Measurements from ENCODE around the gene TMIGD2.

Gene TMIGD2

DNA sequence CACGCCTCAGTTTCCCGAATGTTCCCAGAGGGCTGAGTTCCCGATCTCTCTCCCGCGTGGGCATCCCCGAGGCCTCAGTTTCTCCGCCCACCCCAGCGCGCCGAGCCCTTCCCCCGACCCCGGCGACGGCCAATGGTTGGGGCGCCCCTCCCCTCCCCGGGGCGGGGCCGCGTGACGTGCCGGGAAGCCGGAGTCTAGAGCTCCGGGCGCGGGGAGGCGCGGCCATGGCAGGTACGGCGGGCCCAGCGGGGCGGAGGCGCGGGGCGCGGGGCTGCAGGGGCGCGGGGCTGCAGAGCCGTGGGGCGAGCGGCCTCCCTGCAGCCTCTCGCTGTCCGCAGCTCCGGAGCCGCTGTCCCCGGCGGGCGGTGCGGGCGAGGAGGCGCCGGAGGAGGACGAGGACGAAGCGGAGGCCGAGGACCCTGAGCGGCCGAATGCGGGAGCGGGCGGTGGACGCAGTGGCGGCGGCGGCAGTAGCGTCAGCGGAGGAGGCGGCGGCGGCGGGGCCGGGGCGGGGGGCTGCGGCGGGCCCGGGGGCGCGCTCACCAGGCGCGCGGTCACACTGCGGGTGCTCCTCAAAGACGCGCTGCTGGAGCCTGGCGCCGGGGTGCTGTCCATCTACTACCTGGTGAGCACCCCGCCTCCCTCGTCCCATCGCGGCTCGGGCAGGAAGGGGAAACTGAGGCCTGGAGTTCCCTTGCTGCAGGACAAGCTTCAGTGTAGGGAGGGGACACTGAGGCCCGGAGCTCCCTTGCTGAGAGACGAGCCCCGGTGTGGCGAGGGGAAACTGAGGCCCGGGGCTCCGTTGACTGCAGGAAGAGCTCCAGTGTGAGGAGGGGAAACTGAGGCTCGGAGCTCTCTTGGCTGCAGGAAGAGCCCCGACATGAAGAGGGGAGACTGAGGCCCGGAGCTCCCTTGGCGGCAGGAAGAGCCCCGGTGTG, 41.5 kb upstream of the TMIGD2 start, which contains the start of gene MPND:
Gene MPND (plus strand): TSS at position 193 of the 938 bp plus-strand sequence. CDS start 32 bp downstream, at position 225.
- peak; percentile 90 for DNase-seq (ENCODE audit: low read depth)
- H3K4me3 ChIP-seq (ENCODE audit: low read depth, low read length) = peak within 1 kb of the TSS; percentile 78
- TF ChIP-seq CTCF (IDR thresholded peaks at IDR 0.05; ENCODE audit: insufficient read depth, low read depth, low read length, missing control alignments) = no peak

- TF ChIP-seq CTCF (IDR thresholded peaks at IDR 0.05; ENCODE audit: insufficient read depth, low read depth, low read length, missing control alignments) = peak; percentile 18
- H3K4me3 ChIP-seq (ENCODE audit: low read depth, low read length) = peak overlapping the region; percentile 78
- peak; percentile 100 for DNase-seq (ENCODE audit: low read depth)
Measured at GRCh38 chr19:4342615-4343369, 40.6 kb upstream of the TMIGD2 start.

- no peak for TF ChIP-seq CTCF (IDR thresholded peaks at IDR 0.05; ENCODE audit: insufficient read depth, low read depth, low read length, missing control alignments)
- DNase-seq (ENCODE audit: low read depth) = no peak
- peak overlapping the region; percentile 55 for H3K4me3 ChIP-seq (ENCODE audit: low read depth, low read length)
Measured at GRCh38 chr19:4342314-4342614, 40.1 kb upstream of the TMIGD2 start.

- DNase-seq (ENCODE audit: low read depth) = peak; percentile 70
- no peak for TF ChIP-seq CTCF (IDR thresholded peaks at IDR 0.05; ENCODE audit: insufficient read depth, low read depth, low read length, missing control alignments)
- peak within 1 kb of the TSS; percentile 70 for H3K4me3 ChIP-seq (ENCODE audit: low read depth, low read length)
Measured at GRCh38 chr19:4338441-4339355, 36.5 kb upstream of the TMIGD2 start, which contains the start of gene STAP2. Gene STAP2 (minus strand): TSS chr19:4338827. CDS start chr19:4338753, 74 bp downstream.

DNA sequence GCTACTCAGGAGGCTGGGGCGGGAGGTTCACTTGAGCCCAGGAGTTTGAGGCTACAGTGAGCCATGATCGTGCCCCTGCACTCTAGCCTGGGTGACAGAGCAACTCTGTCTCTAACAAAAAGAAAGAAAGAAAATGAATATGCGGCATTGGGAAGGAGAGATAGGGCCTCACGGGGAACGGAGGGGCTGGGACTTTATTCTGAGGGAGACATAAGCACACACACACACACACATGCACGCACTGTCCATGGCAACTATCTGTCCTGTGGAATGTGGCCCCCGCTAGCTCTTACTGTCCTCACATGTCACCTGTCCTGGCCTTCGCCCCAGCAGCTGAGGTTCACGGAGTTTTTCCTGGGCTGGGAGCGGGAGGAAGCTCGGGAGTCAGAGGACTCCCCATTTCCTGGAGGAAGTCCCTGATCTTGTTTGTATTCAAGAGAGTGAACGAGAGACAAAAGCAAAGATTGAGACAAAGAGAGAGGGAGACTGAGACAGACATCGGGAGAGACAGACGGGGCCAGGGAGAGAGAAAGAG, 35.8 kb upstream of the TMIGD2 start:
- DNase-seq (ENCODE audit: low read depth) = no peak
- no peak for TF ChIP-seq CTCF (IDR thresholded peaks at IDR 0.05; ENCODE audit: insufficient read depth, low read depth, low read length, missing control alignments)
- H3K4me3 ChIP-seq (ENCODE audit: low read depth, low read length) = peak overlapping the region; percentile 70
